T-helper 1 cell treated with Interleukin-12 subunit alpha and Interleukin-12 subunit beta and Interleukin-4 antibody, amounts not matched to agents 30 ng/mL and 1 ng/mL, for 36 hours (primary cell): ENCODE results near the gene DIPK1A. TPM values are rescaled to one million over a fixed set of nuclear protein-coding genes. Genes with fewer than 3 reads are reported as not detected.

Source experiments
- intact Hi-C: fragments of 100-400 bp; cut with micrococcal nuclease; formaldehyde crosslinking; loops from one replicate; pipeline ENCODE4 v1.15.1; 2024
- total RNA-seq: library from RNA; stranded (reverse); gene quantifications from 2 replicates; pipeline ENCODE4 v1.2.3, GENCODE V29; 2022

DIPK1A gene
- total RNA-seq, 1 donor from 2014 or later, result 17.6 TPM

DNA sequence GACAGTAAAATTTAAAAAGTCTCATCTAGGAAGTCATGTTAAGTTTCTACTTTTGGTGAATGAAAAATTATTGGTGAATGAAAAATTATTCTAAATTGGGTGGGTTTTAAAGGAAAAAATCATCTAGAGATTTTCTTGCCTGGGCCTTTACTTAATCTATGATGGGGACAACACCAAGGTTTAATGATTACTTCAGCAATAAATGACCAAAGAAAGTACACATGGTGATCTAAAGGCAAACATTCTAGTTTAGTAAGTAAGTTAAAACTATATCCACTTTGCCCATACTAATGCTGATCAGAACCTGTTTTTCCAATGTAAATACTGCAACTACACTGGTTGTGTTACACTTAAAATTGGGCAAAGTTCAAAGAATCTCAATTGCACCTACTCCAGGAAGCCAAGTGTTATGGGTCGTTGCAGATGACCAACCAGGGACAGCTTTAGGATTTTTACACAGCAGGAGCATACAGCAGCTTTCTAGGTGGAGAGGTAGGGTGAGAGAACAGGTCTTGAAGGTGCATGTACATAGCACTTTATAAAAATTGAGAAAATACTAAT is 144.0 kb downstream of the DIPK1A start:
- intact Hi-C loops, result no loop called here

DNA sequence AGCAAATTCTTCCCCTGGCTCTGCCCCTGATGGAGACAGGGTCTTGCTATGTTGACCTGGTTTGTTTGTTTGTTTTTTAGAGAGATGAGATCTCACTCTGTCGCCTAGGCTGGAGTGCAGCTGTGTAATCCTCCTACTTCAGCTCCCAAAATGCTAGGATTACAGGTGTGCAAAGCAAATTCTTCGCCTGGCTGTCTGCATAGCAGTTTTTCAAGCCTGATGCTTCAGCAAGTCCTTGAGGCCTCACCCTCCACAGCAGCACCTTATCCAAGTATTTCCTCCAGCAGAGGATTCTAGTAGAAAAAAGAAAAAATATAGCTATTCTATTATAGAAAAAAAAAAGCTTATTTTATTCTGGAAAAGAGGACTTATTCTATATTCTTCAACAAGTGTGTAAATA is 144.5 kb downstream of the DIPK1A start:
- intact Hi-C loops, result no loop called here

DNA sequence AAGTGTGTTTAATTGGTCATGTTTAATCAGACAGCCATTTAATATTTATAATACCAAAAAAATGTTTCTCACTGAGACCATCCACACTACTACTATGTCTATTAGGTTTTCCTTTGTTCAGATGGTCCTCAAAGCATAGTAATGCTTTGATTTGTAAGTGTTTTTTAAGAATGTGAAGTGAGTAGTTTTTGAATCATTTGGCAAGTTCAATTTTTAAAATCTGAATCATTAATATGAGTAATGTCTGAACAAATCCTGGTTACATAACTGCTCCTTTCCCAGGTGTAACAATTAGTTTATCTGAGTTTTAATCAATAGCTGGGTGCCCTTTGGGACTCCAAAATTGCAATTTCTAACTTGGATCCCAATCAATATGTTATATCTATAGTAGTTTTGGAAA is 152.9 kb downstream of the DIPK1A start:
- intact Hi-C loops, result no loop called here

DNA sequence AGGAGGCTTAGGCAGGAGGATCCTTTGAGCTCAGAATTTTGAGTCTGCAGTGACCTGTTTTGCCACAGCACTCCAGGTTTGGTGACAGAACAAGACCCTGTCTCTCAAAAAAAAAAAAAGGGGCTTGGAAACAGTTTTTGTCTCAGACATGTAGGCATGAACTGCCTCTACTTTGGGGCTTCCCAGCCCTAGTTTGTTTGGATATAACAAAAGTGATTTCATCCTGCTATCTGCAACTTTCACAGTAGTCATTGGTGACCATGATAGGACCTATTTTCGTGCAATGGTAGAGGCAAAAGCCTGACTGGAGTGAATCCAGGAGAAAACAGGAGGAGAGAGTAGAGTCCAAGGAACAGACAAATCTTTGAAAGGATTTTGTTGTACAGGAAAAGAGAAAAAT is 156.0 kb downstream of the DIPK1A start:
- intact Hi-C loops, result no loop called here

DNA sequence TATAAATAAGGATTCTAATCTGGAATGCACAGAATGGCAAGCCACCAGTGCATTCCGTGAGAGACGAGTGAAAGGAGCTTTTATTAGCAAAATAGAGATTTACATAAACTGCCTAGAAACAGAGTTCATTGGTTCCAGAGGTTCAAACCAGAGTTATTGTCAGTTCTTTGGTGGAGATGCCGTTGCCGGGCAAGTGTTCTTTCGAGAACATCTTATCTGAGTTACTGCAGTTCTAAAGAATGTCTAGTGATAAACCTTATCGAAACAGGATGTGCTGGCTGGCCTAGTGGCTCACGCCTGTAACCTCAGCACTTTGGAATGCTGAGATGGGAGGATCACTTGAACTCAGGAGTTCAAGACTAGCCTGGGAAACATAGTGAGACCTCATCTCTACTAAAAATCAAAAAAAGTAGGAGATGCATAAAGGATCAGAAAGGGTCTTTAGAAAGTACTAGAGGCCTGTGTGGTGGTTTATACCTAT is 156.5 kb downstream of the DIPK1A start:
- intact Hi-C loops, result no loop called here

DNA sequence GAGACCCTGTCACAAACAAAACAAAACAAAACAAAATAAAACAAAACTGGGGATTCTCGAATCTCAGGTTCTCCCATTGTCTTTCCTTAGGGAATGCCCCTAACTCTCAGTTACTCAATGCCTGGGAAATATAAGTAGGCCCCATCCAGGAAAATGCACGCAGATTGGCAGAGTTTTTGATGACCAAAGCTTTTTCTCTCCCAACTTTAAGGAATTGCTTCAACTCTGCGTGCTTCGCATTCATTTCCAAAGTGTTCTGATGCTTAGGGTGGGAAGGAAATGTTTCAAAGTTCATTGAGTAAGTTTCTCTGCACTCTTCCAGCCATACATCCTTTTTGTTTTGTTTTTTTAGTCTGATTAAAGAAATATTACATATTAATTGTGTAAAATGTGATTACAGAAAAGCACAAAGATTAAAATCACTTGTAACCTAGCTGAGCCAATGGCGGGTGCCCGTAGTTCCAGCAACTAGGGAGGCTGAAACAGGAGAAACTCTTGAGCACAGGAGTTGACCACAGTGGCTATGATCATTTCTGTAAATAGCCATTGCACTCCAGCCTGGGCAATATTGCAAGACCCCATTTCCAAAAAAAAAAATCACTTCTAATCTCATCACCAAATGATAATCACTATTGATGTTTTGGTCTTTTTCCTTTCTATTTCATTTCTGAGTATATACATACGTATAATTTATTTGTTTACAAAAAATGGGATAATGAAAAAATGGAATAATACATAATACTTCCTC is 157.9 kb downstream of the DIPK1A start:
- intact Hi-C loops, result no loop called here

DNA sequence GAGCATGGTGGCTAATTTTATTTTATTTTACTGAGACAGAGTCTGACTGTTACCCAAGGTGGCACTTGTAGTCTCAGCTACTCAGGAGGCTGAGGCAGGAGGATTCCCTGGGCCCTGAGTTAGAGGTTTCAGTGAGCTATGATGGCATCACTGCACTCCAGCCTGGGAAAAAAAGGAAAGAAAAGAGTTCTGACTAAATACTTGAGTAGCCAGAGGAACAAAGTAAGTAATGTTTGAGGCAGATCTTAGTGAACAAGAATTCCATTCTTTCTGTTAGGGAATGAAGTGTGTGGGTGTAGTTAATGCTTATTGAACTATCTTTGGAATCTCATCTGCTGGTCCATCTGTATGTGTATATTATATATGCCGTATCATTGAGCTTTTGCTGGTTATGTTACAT is 163.3 kb downstream of the DIPK1A start:
- intact Hi-C loops, result no loop called here

DNA sequence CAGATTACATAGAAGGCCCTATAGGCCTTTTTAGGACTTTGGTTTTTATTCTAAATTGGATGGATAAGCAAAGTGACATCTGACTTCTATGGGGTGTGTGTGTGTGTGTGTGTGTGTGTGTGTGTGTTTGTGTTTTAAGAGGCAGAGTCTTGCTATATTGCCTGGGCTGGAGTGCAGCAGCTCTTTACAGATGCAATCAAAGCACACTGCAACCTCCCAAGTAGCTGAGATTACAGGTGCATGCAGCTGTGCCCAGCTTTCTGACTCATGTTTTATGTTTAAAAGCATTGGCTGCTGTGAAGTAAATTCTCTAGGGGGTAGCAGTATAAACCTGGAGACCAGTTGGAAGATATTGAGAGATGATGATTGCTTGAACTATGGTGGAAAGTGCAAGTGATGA is 164.0 kb downstream of the DIPK1A start:
- intact Hi-C loops, result no loop called here

DNA sequence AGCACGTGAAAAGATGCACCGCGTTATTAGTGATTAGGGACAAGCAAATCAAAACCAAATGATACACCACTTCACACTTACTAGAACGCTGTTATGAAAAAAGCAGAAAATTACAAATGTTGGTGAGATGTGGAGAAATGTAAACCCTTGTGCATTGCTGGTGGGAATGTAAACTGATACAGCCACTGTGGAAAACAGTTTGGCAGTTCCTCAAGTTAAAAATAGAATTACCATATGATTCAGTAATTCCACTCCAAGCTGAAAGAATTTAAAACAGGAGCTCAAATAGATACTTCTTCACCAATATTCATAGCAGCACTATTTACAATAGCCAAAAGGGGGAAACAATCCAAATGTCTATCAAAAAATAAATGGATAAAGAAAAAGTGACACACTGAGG is 166.1 kb downstream of the DIPK1A start:
- intact Hi-C loops, result no loop called here

DNA sequence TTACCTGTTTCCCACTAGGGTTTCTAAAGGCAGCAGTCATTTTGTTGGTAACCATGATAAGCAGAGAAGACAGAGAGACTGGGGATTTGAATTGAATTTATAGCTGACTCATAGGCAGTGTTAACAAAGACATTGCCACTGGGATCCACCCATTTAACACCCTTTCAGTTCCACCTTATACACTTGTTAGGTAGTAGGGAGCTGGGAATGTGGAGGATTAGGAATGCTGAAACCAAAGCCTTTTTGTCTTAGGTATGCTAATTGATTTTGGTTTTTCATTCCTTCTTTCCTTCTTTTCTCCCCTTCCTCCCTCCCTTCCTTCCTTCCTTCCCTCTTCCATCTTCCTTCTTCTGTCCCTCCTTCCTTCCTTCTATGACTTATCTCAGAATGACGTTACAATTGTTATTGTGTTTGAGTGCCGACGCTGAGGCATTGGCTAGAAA is 168.9 kb downstream of the DIPK1A start:
- intact Hi-C loops, result no loop called here

Other genes with a start within 250 kb of the DIPK1A start
- gene EVI5, start 176.4 kb downstream of the DIPK1A start, total RNA-seq, result 1.3 and 1.4 TPM in 2 replicates
- 661 and 671 TPM in 2 replicates for gene RPL5, start 129.4 kb downstream of the DIPK1A start, total RNA-seq
- 60.2 and 64.7 TPM in 2 replicates for gene MTF2, start 117.8 kb upstream of the DIPK1A start, total RNA-seq
- gene TMED5, start 219.0 kb upstream of the DIPK1A start, total RNA-seq, result 57.1 and 59.4 TPM in 2 replicates
- gene CCDC18, start 219.3 kb upstream of the DIPK1A start, total RNA-seq, result 16.0 and 20.2 TPM in 2 replicates